AG04450 (cell line): ENCODE measurements around the gene IGSF9B. TPM values are rescaled to one million over a fixed set of nuclear protein-coding genes. Genes with fewer than 3 reads are reported as not detected.
A peak's percentile ranks its signal among the peaks of the same experiment; 100 is the strongest.

Experiments used
- CTCF ChIA-PET: fragments of 300-600, 350-600 bp; formaldehyde crosslinking; extraction: SDS; loops from one replicate; lab custom pipeline; 2022; ENCODE audit warnings: antibody characterized with exemption, inconsistent platforms; lab: Charles Lee
- POLR2A ChIA-PET: fragments of 350-600 bp; formaldehyde crosslinking; extraction: SDS; loops from one replicate; lab custom pipeline; 2021; ENCODE audit warnings: antibody characterized with exemption, inconsistent platforms; lab: Yijun Ruan, JAX
- DNase-seq: peaks from one replicate; pipeline ENCODE4 v3.0.0-alpha.2; 2011; ENCODE audit warnings: low read depth, low spot score
- H3K27ac ChIP-seq: one replicate; pipeline ENCODE4 v1.5.1; 2012; ENCODE audit warnings: low read depth, low read length, control low read depth
- H3K27me3 ChIP-seq: one replicate; pipeline ENCODE4 v1.6.0; 2012; ENCODE audit warnings: low read length; ENCODE audit not compliant: control insufficient read depth, insufficient read depth
- H3K4me3 ChIP-seq: 2 replicates; pipeline ENCODE4 v1.5.1; 2011; ENCODE audit warnings: mild to moderate bottlenecking, low read depth, low read length, control low read depth
- H3K9me3 ChIP-seq: 2 replicates; pipeline ENCODE4 v1.5.1; 2012; ENCODE audit warnings: low read length; ENCODE audit not compliant: control insufficient read depth, insufficient read depth
- CTCF ChIP-seq: IDR thresholded peaks from 2 replicates; pipeline ENCODE4 v1.5.1; 2011; ENCODE audit warnings: low read depth, low read length, control low read depth, inconsistent platforms
- polyA plus RNA-seq: library from polyadenylated mRNA; depleted of rRNA; stranded (reverse); fragments of >200 nt; gene quantifications from 2 replicates; pipeline ENCODE4 v1.2.3, GENCODE V29; 2011

IGSF9B gene
- polyA plus RNA-seq, 1 experiment: not detected

- Histone ChIP-seq H3K4me3 (0 out of 2 replicates have a peak overlapping the region, but pooled peaks have one; percentile 1), H3K9me3 (no peaks in the 10 kb centered on the region; the same call in 1 of the 2 replicates), H3K27ac (no peak overlapping the region), H3K27me3 (no peaks in the 10 kb centered on the region)
- ChIA-PET CTCF (interaction anchor here (0.6 to 2.6 kb wide), 25 partner anchors 10 to 339 kb away, joined by 3 to 25 read pairs (median 4); partner anchors contain the start of gene JAM3), POLR2A (no interaction called here)
- peak; percentile 11 for DNase-seq
- peak; percentile 88 for TF ChIP-seq CTCF
Observed at GRCh38 chr11:133927690-133928627, 28.8 kb downstream of the IGSF9B start.

- Histone ChIP-seq H3K9me3 (no peaks in the 10 kb centered on the region; the same call in 1 of the 2 replicates), H3K4me3 (no peak overlapping the region), H3K27me3 (no peaks in the 10 kb centered on the region), H3K27ac (no peak overlapping the region)
- CTCF ChIA-PET: interaction anchor here (0.6 to 2.6 kb wide), 7 partner anchors 9 to 318 kb away, joined by 3 to 25 read pairs (median 6); no protein-coding TSS in a partner anchor
- DNase-seq: no peak
- no peak for TF ChIP-seq CTCF
- POLR2A ChIA-PET: no interaction called here
Observed at GRCh38 chr11:133926466-133927246, 30.1 kb downstream of the IGSF9B start.

- TF ChIP-seq CTCF: no peak
- ChIA-PET CTCF (no interaction called here), POLR2A (no interaction called here)
- Histone ChIP-seq H3K4me3 (no peak overlapping the region), H3K27ac (no peak overlapping the region), H3K27me3 (no peaks in the 10 kb centered on the region), H3K9me3 (peaks cover 6% of the 10 kb centered on the region; the same call in 1 of the 2 replicates)
- DNase-seq: no peak
Observed at GRCh38 chr11:133925756-133926155, 31.0 kb downstream of the IGSF9B start.

GRCh38 chr11:133924661-133925060, 32.1 kb downstream of the IGSF9B start:
- no peak for DNase-seq
- H3K4me3 ChIP-seq: no peak overlapping the region
- no peak overlapping the region for H3K27ac ChIP-seq
- ChIA-PET POLR2A (no interaction called here), CTCF (interaction anchor here (1.1 kb wide), 1 partner anchor 270 kb away, joined by 3 read pairs; no protein-coding TSS in a partner anchor)
- H3K9me3 ChIP-seq: peaks cover 15% of the 10 kb centered on the region; the same call in 1 of the 2 replicates
- H3K27me3 ChIP-seq: no peaks in the 10 kb centered on the region
- no peak for TF ChIP-seq CTCF
